Neural progenitor cell (in vitro differentiated cells): ENCODE data around the gene ZYG11A.

Experiments used
- CTCF ChIP-seq: fragments of 200-600 bp; sonication (generic); IDR thresholded peaks from 2 replicates; pipeline ENCODE4 v1.5.1; 2017; ENCODE audit warnings: antibody characterized with exemption, mild to moderate bottlenecking
- EZH2 ChIP-seq: fragments of 200-600 bp; sonication (generic); IDR thresholded peaks from 2 replicates; pipeline ENCODE4 v1.6.1; 2017; ENCODE audit warnings: antibody characterized with exemption, mild to moderate bottlenecking, moderate library complexity
- EZH2phosphoT487 ChIP-seq: fragments of 200-600 bp; sonication (generic); IDR thresholded peaks from 2 replicates; pipeline ENCODE4 v1.6.1; 2017; ENCODE audit warnings: antibody characterized with exemption

- no peak for TF ChIP-seq CTCF
- TF ChIP-seq EZH2, result no peak
- TF ChIP-seq EZH2phosphoT487, result no peak
These were observed 64.7 kb downstream of the ZYG11A start for GRCh38 chr1:52907068-52907811.
